ENCODE data around the gene PTPN22.

DNA sequence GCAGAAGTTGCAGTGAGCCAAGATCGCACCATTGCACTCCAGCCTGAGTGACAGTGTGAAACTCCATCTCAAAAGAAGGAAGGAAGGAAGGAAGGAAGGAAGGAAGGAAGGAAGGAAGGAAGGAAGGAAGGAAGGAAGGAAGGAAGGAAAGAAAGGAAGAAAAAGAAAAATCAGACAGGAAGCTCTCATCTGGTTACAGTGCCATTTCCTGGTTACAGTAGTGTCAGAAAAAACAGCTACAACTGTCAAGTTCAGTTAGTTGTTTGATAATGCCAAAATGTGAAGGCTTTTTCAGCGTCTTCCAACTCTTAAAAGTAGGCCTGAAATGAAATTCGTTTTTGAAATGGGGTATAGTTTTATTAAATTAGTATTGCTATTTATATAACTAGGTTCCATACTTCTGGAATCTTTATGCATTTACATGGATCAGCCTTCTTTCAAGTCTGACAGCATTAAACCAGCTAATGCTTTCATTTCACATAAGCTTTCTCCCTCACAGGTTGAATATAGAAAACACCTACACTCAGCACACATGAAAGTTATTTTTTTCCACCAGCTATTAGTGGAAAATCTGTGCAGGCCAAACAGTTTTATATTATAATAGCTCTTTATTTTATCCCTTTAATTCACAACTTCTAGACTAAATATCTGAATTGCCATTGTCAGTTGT, 21.2 kb downstream of the PTPN22 start:
- TF ChIP-seq CTCF (IDR thresholded peaks at IDR 0.05) (no peak), POLR2A (IDR thresholded peaks at IDR 0.05) (no peak)
